Natural killer cell (primary cell): Measurements from ENCODE around the gene UBE2U. TPM values are rescaled to one million over a fixed set of nuclear protein-coding genes. Genes with fewer than 3 reads are reported as not detected.

Source experiments
- ATAC-seq, 3 donors: fragments of 150-1000 bp in 2 of 3; fragments of 200-7000 bp in 1 of 3; cut with Tn5 transposase; 1 replicate in 1 of 3; 2 replicates in 2 of 3; pipeline ENCODE4 v1.10.0; 2021; ENCODE audit warnings: mild to moderate bottlenecking in 2 of 3, moderate library complexity in 2 of 3
- DNase-seq, 2 donors: peaks; one replicate each; pipeline versions ENCODE4 v3.0.0 to v3.0.0-alpha.2; 2013 to 2021; ENCODE audit warnings: mixed read lengths in 1 of 2
- H3K27ac ChIP-seq: one replicate; pipeline ENCODE4 v1.5.1; 2013; ENCODE audit warnings: mild to moderate bottlenecking, low read length
- H3K27me3 ChIP-seq: one replicate; pipeline ENCODE4 v1.6.1; 2013; ENCODE audit warnings: low read length; ENCODE audit not compliant: control insufficient read depth, insufficient read depth
- H3K36me3 ChIP-seq: one replicate; pipeline ENCODE4 v1.6.1; 2013; ENCODE audit warnings: low read length; ENCODE audit not compliant: control insufficient read depth, insufficient read depth
- H3K4me1 ChIP-seq: one replicate; pipeline ENCODE4 v1.6.1; 2013; ENCODE audit warnings: low read length; ENCODE audit not compliant: control insufficient read depth, insufficient read depth
- H3K4me3 ChIP-seq: one replicate; pipeline ENCODE4 v1.5.1; 2013; ENCODE audit warnings: low read length
- H3K9me3 ChIP-seq: one replicate; pipeline ENCODE4 v1.6.1; 2013; ENCODE audit warnings: low read length; ENCODE audit not compliant: control insufficient read depth, insufficient read depth
- H3K27ac Mint-ChIP-seq, 2 donors: one replicate each; pipeline ENCODE4 v1.8.0; 2022; ENCODE audit warnings: mild to moderate bottlenecking in 2 of 2, mixed read lengths in 2 of 2, moderate library complexity in 1 of 2
- H3K27me3 Mint-ChIP-seq, 2 donors: one replicate each; pipeline ENCODE4 v1.8.0; 2022; ENCODE audit warnings: low read depth in 2 of 2, mixed read lengths in 2 of 2
- H3K36me3 Mint-ChIP-seq: one replicate; pipeline ENCODE4 v1.8.0; 2022; ENCODE audit warnings: mixed read lengths
- H3K4me1 Mint-ChIP-seq, 2 donors: one replicate each; pipeline ENCODE4 v1.8.0; 2022; ENCODE audit warnings: mixed read lengths in 2 of 2
- H3K4me3 Mint-ChIP-seq: one replicate; pipeline ENCODE4 v1.8.0; 2022; ENCODE audit warnings: mild to moderate bottlenecking, moderate library complexity, mixed read lengths
- H3K9me3 Mint-ChIP-seq, 2 donors: one replicate each; pipeline ENCODE4 v1.8.0; 2022; ENCODE audit warnings: mixed read lengths in 2 of 2
- CTCF ChIP-seq: fragments of 200-600 bp; IDR thresholded peaks from one replicate; pipeline ENCODE4 v1.8.0; 2022; ENCODE audit warnings: antibody characterized with exemption
- WGBS: methylation state at CpG from one replicate; pipeline ENCODE4 v1.1.7; 2013; ENCODE audit warnings: missing lambda C conversion rate; ENCODE audit not compliant: insufficient coverage; 5-methylcytosine and 5-hydroxymethylcytosine counted together
- intact Hi-C: fragments of 100-400 bp; cut with micrococcal nuclease; formaldehyde crosslinking; loops from one replicate; pipeline ENCODE4 v1.14.2; 2022
- total RNA-seq, 4 donors: library from RNA; stranded (reverse); fragments of 120-200 nt in 1 of 4; gene quantifications; one replicate each; pipeline versions ENCODE4 v1.2.3 to v1.2.4, GENCODE V29; 2013 to 2022

The UBE2U gene
- total RNA-seq, 3 donors from 2014 or later (not counting 1 experiment from before 2014, with no cell fraction given), result not detected

GRCh38 chr1:64228167-64228957, 24.9 kb downstream of the UBE2U start:
- no peak overlapping the region for H3K4me3 Mint-ChIP-seq
- H3K9me3 ChIP-seq, result no peaks in the 10 kb centered on the region
- no peaks in the 10 kb centered on the region for H3K27me3 ChIP-seq
- ATAC-seq, result no peak
- H3K4me1 Mint-ChIP-seq, result no peaks in the 10 kb centered on the region
- no peak overlapping the region for H3K27ac Mint-ChIP-seq
- no peaks in the 10 kb centered on the region for H3K9me3 Mint-ChIP-seq
- no peaks in the 10 kb centered on the region for H3K36me3 ChIP-seq
- H3K4me1 ChIP-seq, result no peaks in the 10 kb centered on the region
- no peak overlapping the region for H3K4me3 ChIP-seq
- H3K27ac ChIP-seq, result no peak overlapping the region
- no peaks in the 10 kb centered on the region for H3K36me3 Mint-ChIP-seq
- no peak for DNase-seq
- H3K27me3 Mint-ChIP-seq, result peaks cover 7 to 21% of the 10 kb centered on the region in 2 donors
- intact Hi-C loops, result no loop called here
- 83% methylated on average over 9 of the region's 10 CpGs for WGBS
- TF ChIP-seq CTCF, result no peak

- 85% methylated on average over 2 of the region's 3 CpGs for WGBS
- no peaks in the 10 kb centered on the region for H3K4me1 Mint-ChIP-seq
- H3K4me1 ChIP-seq, result no peaks in the 10 kb centered on the region
Observed at GRCh38 chr1:64229307-64229706, 25.9 kb downstream of the UBE2U start.

GRCh38 chr1:64231153-64231552, 27.7 kb downstream of the UBE2U start:
- no peaks in the 10 kb centered on the region for H3K9me3 Mint-ChIP-seq
- no peaks in the 10 kb centered on the region for H3K36me3 Mint-ChIP-seq
- peaks cover 13 to 36% of the 10 kb centered on the region in 2 donors for H3K27me3 Mint-ChIP-seq
- ATAC-seq (no peak), DNase-seq (no peak)
- Histone ChIP-seq H3K4me3 (no peak overlapping the region), H3K36me3 (no peaks in the 10 kb centered on the region), H3K27me3 (peaks cover 9% of the 10 kb centered on the region), H3K9me3 (no peaks in the 10 kb centered on the region), H3K4me1 (no peaks in the 10 kb centered on the region), H3K27ac (no peak overlapping the region)
- H3K4me1 Mint-ChIP-seq, result no peaks in the 10 kb centered on the region
- intact Hi-C loops, result no loop called here
- no peak overlapping the region for H3K27ac Mint-ChIP-seq
- no peak for TF ChIP-seq CTCF
- 39% methylated on average over 3 of the region's 4 CpGs for WGBS
- H3K4me3 Mint-ChIP-seq, result no peak overlapping the region

More at GRCh38 chr1:64229307-64229706, 25.9 kb downstream of the UBE2U start:
- Histone ChIP-seq H3K36me3 (no peaks in the 10 kb centered on the region), H3K27ac (no peak overlapping the region), H3K27me3 (peaks cover 5% of the 10 kb centered on the region), H3K4me3 (no peak overlapping the region), H3K9me3 (no peaks in the 10 kb centered on the region)
- DNase-seq (no peak), ATAC-seq (no peak)
- Mint-ChIP-seq H3K27me3 (peaks cover 13 to 30% of the 10 kb centered on the region in 2 donors), H3K9me3 (no peaks in the 10 kb centered on the region), H3K4me3 (no peak overlapping the region), H3K27ac (no peak overlapping the region), H3K36me3 (no peaks in the 10 kb centered on the region)
- intact Hi-C loops, result no loop called here
- no peak for TF ChIP-seq CTCF

- Mint-ChIP-seq H3K27me3 (peaks cover 13 to 37% of the 10 kb centered on the region in 2 donors), H3K27ac (no peak overlapping the region), H3K9me3 (no peaks in the 10 kb centered on the region), H3K36me3 (no peaks in the 10 kb centered on the region), H3K4me1 (no peaks in the 10 kb centered on the region), H3K4me3 (no peak overlapping the region)
- Histone ChIP-seq H3K27ac (no peak overlapping the region), H3K4me1 (no peaks in the 10 kb centered on the region), H3K36me3 (no peaks in the 10 kb centered on the region), H3K9me3 (no peaks in the 10 kb centered on the region), H3K27me3 (peaks cover 9% of the 10 kb centered on the region), H3K4me3 (no peak overlapping the region)
- DNase-seq, result no peak
- no peak for TF ChIP-seq CTCF
- intact Hi-C loops, result no loop called here
- no peak for ATAC-seq
Observed at GRCh38 chr1:64231654-64232053, 28.2 kb downstream of the UBE2U start.
